Astrocyte (in vitro differentiated cells and primary cell): ENCODE data around the gene FSTL5. TPM values are rescaled to one million over a fixed set of nuclear protein-coding genes. Genes with fewer than 3 reads are reported as not detected.

Source experiments
- DNase-seq: peaks from one replicate; pipeline ENCODE4 v3.0.0-alpha.2; 2010; ENCODE audit warnings: low read depth
- FAIRE-seq: peaks from 2 replicates; lab custom pipeline; 2011; peaks lifted over from hg19 to GRCh38; lab: Jason Lieb, UNC
- H2AFZ ChIP-seq: 2 replicates; pipeline ENCODE4 v1.6.0; 2012; ENCODE audit warnings: low read depth, low read length, inconsistent platforms
- H3K27ac ChIP-seq: 2 replicates; pipeline ENCODE4 v1.5.1; 2011; ENCODE audit warnings: low read depth, low read length, inconsistent platforms
- H3K27me3 ChIP-seq: 2 replicates; pipeline ENCODE4 v1.6.0; 2011; ENCODE audit warnings: low read length, inconsistent platforms; ENCODE audit not compliant: insufficient read depth
- H3K36me3 ChIP-seq: 2 replicates; pipeline ENCODE4 v1.5.1; 2011; ENCODE audit warnings: low read length, inconsistent platforms; ENCODE audit not compliant: insufficient read depth
- H3K4me1 ChIP-seq: 2 replicates; pipeline ENCODE4 v1.5.1; 2011; ENCODE audit warnings: low read length, inconsistent platforms; ENCODE audit not compliant: insufficient read depth
- H3K4me2 ChIP-seq: 2 replicates; pipeline ENCODE4 v1.6.0; 2012; ENCODE audit warnings: low read length, inconsistent platforms
- H3K4me3 ChIP-seq: 2 replicates; pipeline ENCODE4 v1.5.1; 2011; ENCODE audit warnings: low read depth, mild to moderate bottlenecking, low read length, inconsistent platforms; ENCODE audit not compliant: insufficient read depth
- H3K79me2 ChIP-seq: 2 replicates; pipeline ENCODE4 v1.6.0; 2012; ENCODE audit warnings: mild to moderate bottlenecking, low read length, inconsistent platforms; ENCODE audit not compliant: insufficient read depth
- H3K9ac ChIP-seq: 2 replicates; pipeline ENCODE4 v1.6.0; 2012; ENCODE audit warnings: mild to moderate bottlenecking, low read length, inconsistent platforms
- H3K9me3 ChIP-seq: 2 replicates; pipeline ENCODE4 v1.5.1; 2012; ENCODE audit warnings: low read depth, mild to moderate bottlenecking, low read length, inconsistent platforms; ENCODE audit not compliant: insufficient read depth
- H4K20me1 ChIP-seq: 2 replicates; pipeline ENCODE4 v1.6.0; 2012; ENCODE audit warnings: low read length, inconsistent platforms; ENCODE audit not compliant: insufficient read depth
- H3K27ac Mint-ChIP-seq: one replicate; pipeline ENCODE4 v1.8.0; 2021; ENCODE audit warnings: mild to moderate bottlenecking, mixed read lengths; ENCODE audit not compliant: unreplicated experiment
- H3K27me3 Mint-ChIP-seq: one replicate; pipeline ENCODE4 v1.8.0; 2021; ENCODE audit warnings: low read depth, mixed read lengths; ENCODE audit not compliant: unreplicated experiment
- H3K36me3 Mint-ChIP-seq: one replicate; pipeline ENCODE4 v1.8.0; 2021; ENCODE audit warnings: low read depth, mixed read lengths; ENCODE audit not compliant: unreplicated experiment
- H3K4me1 Mint-ChIP-seq: one replicate; pipeline ENCODE4 v1.8.0; 2021; ENCODE audit warnings: low read depth, mixed read lengths; ENCODE audit not compliant: unreplicated experiment
- H3K4me3 Mint-ChIP-seq: one replicate; pipeline ENCODE4 v1.8.0; 2021; ENCODE audit warnings: mild to moderate bottlenecking, moderate library complexity, mixed read lengths; ENCODE audit not compliant: unreplicated experiment
- H3K9me3 Mint-ChIP-seq: one replicate; pipeline ENCODE4 v1.8.0; 2021; ENCODE audit warnings: mild to moderate bottlenecking, mixed read lengths; ENCODE audit not compliant: unreplicated experiment
- EZH2 ChIP-seq: IDR thresholded peaks from 2 replicates; pipeline ENCODE4 v1.6.1; 2012; ENCODE audit warnings: mild to moderate bottlenecking, low read length, inconsistent platforms; ENCODE audit not compliant: insufficient read depth
- total RNA-seq: library from RNA; stranded (reverse); gene quantifications from 2 replicates; pipeline ENCODE4 v1.2.1, GENCODE V29; 2021
- TF ChIP-seq, protein P1 (sequence below): IDR thresholded peaks from 2 replicates; pipeline ENCODE4 v1.5.1; 2011; ENCODE audit warnings: low read depth, mild to moderate bottlenecking, inconsistent platforms, low read length, moderate library complexity; ENCODE audit not compliant: insufficient read depth

Gene FSTL5
- total RNA-seq, 1 donor from 2014 or later, result 0.43 TPM

- H3K4me2 ChIP-seq, result no peak overlapping the region
- no peaks in the 10 kb centered on the region for H3K9me3 Mint-ChIP-seq
- H3K79me2 ChIP-seq, result no peaks in the 10 kb centered on the region
- H3K4me3 Mint-ChIP-seq, result no peak overlapping the region
- H4K20me1 ChIP-seq, result no peaks in the 10 kb centered on the region
- peak; percentile 1 for DNase-seq
- H3K9me3 ChIP-seq, result no peaks in the 10 kb centered on the region
- no peaks in the 10 kb centered on the region for H3K36me3 ChIP-seq
- H3K27ac ChIP-seq, result no peak overlapping the region
- H3K9ac ChIP-seq, result no peak overlapping the region
- H3K27ac Mint-ChIP-seq, result no peak overlapping the region
- FAIRE-seq, result no peak
- no peaks in the 10 kb centered on the region for H3K27me3 Mint-ChIP-seq
- no peak overlapping the region for H2AFZ ChIP-seq
- no peaks in the 10 kb centered on the region for H3K4me1 ChIP-seq
- no peaks in the 10 kb centered on the region for H3K36me3 Mint-ChIP-seq
- TF ChIP-seq, protein P1, sequence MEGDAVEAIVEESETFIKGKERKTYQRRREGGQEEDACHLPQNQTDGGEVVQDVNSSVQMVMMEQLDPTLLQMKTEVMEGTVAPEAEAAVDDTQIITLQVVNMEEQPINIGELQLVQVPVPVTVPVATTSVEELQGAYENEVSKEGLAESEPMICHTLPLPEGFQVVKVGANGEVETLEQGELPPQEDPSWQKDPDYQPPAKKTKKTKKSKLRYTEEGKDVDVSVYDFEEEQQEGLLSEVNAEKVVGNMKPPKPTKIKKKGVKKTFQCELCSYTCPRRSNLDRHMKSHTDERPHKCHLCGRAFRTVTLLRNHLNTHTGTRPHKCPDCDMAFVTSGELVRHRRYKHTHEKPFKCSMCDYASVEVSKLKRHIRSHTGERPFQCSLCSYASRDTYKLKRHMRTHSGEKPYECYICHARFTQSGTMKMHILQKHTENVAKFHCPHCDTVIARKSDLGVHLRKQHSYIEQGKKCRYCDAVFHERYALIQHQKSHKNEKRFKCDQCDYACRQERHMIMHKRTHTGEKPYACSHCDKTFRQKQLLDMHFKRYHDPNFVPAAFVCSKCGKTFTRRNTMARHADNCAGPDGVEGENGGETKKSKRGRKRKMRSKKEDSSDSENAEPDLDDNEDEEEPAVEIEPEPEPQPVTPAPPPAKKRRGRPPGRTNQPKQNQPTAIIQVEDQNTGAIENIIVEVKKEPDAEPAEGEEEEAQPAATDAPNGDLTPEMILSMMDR, result no peak
- no peak for TF ChIP-seq EZH2
- H3K4me1 Mint-ChIP-seq, result no peaks in the 10 kb centered on the region
- no peak overlapping the region for H3K4me3 ChIP-seq
- H3K27me3 ChIP-seq, result no peaks in the 10 kb centered on the region
These were observed 787.5 kb downstream of the FSTL5 start for GRCh38 chr4:161376275-161376674.

DNA sequence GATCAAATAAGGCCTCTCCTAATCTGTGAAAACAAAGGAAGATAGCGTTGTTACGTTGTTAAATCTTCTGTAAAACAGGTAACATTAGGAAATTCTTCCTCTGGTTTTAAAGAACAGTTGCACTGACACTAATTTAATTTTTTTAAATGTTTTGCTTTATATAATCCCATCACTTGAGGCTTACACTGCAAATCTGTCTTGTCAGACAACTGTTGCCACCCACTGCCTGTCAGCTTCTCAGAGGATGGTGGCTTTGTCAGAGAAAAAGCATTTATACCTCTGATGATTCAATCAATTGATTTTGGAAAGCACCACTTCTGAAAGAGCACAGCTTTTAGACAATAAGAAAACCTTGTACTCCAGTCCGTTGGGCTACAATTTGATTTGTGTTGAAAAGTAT, 799.1 kb downstream of the FSTL5 start:
- Histone ChIP-seq H2AFZ (no peak overlapping the region), H3K4me2 (no peak overlapping the region), H3K4me3 (no peak overlapping the region), H4K20me1 (no peaks in the 10 kb centered on the region), H3K79me2 (no peaks in the 10 kb centered on the region), H3K9ac (no peak overlapping the region), H3K27me3 (no peaks in the 10 kb centered on the region), H3K9me3 (no peaks in the 10 kb centered on the region), H3K36me3 (no peaks in the 10 kb centered on the region), H3K27ac (no peak overlapping the region), H3K4me1 (no peaks in the 10 kb centered on the region)
- Mint-ChIP-seq H3K27ac (no peak overlapping the region), H3K9me3 (no peaks in the 10 kb centered on the region), H3K4me1 (no peaks in the 10 kb centered on the region), H3K4me3 (no peak overlapping the region), H3K27me3 (no peaks in the 10 kb centered on the region), H3K36me3 (no peaks in the 10 kb centered on the region)
- FAIRE-seq, result no peak
- no peak for DNase-seq
- TF ChIP-seq EZH2, result no peak
- TF ChIP-seq, protein P1, result no peak

DNA sequence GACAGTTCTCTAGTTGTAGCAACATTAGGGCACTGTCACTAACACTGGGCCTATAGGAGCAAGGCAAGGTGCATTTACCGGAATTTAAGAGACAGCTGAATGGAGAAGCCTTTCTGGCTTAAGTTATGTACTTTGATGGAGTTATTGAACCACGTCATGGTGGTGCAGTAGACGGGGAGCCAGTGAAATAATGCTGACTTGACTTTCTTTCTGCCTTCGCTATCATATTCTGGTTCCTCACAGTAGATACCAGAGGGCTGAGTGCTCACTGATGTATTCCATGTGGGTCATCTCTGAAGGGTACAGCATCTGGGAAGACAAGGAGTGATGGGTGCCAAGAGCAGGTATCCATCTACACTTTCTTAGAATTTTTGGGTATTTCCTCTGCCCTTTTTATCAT, 802.8 kb downstream of the FSTL5 start:
- no peaks in the 10 kb centered on the region for H3K27me3 Mint-ChIP-seq
- H3K9me3 Mint-ChIP-seq, result no peaks in the 10 kb centered on the region
- FAIRE-seq, result no peak
- Histone ChIP-seq H3K27ac (no peak overlapping the region), H3K4me3 (no peak overlapping the region), H4K20me1 (no peaks in the 10 kb centered on the region), H3K36me3 (no peaks in the 10 kb centered on the region), H2AFZ (no peak overlapping the region), H3K27me3 (no peaks in the 10 kb centered on the region), H3K9me3 (no peaks in the 10 kb centered on the region), H3K79me2 (no peaks in the 10 kb centered on the region), H3K4me2 (no peak overlapping the region), H3K4me1 (no peaks in the 10 kb centered on the region), H3K9ac (no peak overlapping the region)
- H3K4me3 Mint-ChIP-seq, result no peak overlapping the region
- no peak for DNase-seq
- no peak for TF ChIP-seq EZH2
- TF ChIP-seq, protein P1, result no peak
- no peak overlapping the region for H3K27ac Mint-ChIP-seq
- H3K36me3 Mint-ChIP-seq, result no peaks in the 10 kb centered on the region
- no peaks in the 10 kb centered on the region for H3K4me1 Mint-ChIP-seq
